ENCODE results near the gene PELI2.

The PELI2 gene

DNA sequence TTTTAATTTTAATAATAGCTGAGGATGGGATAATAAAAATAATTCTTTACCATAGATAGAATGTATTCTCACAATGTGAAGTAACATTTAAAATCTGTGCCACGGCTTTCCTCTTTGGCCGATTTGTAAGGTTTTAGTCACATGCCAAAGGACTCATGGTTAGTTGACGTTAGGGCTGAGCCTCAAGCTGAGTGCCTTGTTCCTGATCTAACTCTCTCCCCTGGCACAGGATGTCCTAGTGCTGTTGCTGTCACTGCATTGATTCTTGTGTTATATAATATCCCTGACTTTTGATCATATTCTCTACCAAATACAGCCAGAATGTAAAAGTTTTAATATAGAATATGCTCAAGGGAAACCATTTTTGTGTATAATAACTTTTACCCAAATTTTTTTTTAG, 144.3 kb downstream of the PELI2 start:
- no peak for DNase-seq

DNA sequence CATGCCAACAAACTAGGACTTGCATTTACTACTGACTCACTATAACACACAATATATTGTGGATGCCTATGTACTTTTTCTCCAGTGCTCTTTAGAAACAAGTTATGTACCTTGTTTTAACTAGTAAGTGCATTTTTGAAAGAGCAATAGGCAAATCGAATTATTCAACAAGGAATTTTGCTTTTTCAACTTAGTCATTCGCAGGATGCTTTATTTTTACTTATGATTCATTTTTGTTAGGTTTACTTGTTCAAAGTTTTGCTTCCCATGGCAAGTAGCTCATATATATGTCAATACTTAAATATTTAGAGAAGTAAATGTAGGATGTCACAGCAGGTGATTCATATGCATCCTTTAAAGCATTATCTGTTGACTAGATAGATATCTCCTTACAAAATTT, 149.8 kb downstream of the PELI2 start:
- no peak for DNase-seq

DNA sequence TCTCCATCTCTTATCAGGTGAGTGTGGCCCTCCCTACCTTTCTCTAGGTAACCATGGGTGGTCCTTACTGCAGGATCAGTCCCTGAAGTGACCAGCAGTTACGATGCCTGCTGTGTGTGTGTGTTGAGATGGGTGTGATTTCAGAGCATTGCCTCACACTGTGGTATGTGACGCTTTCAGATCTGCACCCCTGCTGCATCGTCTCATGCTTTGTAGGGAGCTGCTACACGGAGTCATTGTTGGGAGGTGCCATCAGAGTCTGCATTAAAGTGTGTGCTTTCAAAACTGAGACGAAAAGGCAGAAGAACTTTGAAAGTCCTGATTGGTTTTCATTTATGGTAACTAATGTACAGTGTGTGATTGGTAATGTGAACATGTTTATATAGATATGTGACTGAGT, 150.5 kb downstream of the PELI2 start:
- no peak for DNase-seq

DNA sequence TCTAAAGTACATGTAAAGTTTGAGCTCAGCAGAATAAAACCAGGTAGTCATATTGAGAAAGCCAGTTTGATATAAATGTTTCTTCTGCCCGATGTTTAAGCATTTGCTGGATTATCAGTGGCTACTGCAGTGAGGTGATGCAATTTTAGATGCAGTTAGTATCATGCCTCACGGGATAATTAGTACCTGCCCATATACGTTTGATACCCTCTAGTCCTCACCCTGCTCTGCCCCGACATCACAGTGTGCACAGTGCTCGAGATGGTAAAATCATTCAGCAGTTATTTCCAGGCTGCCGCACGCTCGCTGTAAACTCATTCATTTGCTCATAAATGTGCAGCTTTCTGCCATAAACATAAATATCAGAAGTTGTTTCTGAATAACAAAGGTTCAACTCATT, 152.7 kb downstream of the PELI2 start:
- DNase-seq, result no peak

DNA sequence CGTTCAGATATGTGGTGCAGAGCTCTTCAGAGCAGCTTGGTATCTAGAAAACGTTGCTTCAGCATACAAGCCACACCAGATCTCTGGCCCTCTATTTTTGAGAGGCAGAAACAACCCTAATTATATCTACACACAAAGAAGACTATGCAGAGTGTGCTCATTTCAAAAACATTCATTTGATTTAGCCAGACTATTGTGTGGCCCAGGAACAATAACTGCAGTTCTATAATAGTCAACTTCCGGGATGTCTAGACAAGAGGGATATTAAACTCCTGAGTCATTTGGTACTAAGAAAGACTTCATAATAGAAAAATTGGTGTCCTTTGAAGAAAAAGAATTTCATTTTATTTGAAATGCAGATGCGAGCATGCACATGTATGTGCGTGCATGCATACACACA, 153.8 kb downstream of the PELI2 start:
- DNase-seq, result no peak

DNA sequence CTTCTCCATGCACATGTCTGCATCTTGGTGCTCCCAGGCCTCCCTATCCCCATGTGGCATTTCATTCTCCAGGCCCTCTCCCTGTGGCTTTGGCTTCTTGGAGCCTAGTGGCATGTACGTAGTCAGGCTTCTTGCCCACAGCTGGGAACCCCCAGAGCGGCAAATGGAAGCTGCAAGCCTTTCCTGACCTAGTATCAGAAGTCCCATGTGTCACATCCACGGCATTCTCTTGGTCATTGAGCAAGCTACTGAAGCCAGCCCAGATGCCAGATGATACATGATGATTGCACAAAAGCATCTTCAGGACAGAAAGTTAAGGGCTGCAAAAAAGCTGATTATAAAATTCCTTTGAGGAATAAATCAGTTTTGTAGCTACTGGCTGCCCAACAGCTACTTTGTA, 154.9 kb downstream of the PELI2 start:
- DNase-seq, result no peak

DNA sequence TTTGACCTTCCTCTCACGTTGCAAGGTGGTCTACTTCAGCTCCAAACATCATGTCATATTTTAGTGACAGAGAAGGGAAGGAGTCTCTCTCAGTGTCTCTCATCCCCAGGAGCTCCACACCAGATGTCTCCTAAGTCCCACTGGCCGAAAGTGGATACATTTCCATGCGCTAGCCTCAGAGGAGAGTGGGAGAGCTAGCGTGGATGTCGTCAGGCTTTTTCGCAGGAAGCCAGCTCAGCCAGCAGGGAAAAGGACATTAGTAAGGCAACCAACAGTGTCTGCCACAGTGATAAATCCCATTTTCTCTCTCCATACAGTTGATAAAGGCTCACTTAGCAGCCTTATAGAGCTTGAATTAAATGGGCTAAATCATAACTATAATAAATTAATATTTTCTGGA, 155.7 kb downstream of the PELI2 start:
- no peak for DNase-seq

DNA sequence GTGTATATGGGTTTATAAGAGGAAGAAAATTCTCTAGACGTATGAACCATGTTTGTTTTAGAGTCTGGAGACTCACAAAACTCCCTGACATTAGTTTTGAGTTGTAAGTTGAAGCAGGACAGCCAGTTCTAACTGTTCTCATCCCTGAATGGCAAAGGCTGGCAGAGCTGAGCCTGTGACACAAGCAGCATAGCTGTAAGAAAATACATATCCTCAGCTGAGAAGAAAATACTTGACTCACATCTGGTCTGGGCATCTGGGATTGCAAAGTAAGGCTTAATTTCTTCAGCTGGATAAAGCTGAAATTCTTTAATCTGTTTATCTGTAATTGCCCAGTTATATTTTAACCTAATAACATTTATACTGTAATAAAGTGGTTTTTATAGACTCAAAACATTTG, 156.3 kb downstream of the PELI2 start:
- DNase-seq, result no peak

DNA sequence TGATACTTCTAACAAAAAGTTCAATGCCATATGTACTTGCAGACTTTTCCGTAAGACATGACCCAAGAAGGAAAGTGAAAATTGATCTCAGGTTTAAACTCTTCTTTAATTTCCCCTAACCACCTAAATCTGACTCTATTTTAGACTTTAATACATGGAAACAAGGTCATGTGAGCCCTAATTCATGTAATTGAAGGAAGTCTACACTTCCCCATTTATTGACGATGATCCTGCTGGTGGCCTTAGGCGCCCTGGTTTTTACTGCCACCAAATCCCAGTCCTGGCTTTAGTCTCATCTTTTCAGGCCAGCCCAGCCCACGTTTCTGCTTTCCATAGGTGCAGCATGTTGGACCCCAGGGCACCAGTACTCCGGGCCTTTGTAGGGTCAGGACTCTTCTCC, 157.9 kb downstream of the PELI2 start:
- peak; percentile 11 to 50 (median 25) for DNase-seq

DNA sequence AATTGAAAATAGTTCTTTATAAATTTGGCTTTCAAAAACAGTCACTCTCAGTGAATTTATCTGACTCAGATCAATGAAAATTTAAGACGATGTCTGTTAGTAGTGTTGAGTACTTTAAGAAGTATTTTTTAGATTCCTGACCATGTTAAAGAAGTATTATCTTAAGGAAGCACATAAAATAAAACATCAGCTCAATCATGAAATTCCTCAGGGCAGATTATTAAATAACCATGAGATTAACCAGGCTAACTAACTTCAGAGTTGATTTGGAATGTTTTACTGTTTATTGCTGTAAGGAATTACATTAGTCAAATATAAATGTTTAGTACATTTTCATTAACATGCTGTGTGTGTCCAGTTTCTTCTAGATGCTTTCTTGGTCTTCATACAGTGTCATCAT, 160.2 kb downstream of the PELI2 start:
- no peak for DNase-seq

DNA sequence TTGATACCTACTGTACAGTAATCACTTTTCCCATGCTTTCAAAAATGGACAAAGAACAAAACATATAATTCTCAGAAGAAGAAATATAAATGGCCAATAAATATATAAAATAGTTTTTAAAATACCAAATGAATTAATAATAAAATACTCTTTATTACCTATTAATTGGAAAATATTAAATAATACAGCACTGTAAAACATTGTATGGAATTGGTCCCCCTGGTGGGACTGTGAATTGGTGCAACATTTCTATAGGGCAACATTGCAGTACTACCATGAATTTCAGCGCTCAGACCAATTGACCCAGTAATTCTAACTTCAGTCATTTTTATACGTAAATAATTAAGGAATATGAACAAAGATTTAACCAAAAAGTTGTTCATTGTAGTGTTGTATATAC, 162.6 kb downstream of the PELI2 start:
- no peak for DNase-seq

DNA sequence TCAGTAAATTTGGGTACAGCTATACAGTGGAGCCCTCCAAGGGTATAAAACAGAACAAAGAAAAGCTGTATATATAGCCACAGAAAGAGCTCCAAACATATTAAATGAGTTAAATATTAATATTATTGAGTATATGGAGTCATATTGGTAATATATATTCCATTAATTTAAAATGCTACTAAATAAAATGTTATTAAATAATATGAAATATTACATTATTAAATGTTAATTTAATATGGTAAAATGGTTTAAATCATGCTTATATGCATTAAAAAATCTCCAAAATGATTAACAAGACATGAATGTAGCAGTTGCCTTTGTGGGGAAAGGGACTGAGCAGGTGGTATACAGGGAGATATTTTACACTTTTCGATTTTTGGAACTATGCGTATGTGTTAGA, 164.0 kb downstream of the PELI2 start:
- DNase-seq, result no peak

DNA sequence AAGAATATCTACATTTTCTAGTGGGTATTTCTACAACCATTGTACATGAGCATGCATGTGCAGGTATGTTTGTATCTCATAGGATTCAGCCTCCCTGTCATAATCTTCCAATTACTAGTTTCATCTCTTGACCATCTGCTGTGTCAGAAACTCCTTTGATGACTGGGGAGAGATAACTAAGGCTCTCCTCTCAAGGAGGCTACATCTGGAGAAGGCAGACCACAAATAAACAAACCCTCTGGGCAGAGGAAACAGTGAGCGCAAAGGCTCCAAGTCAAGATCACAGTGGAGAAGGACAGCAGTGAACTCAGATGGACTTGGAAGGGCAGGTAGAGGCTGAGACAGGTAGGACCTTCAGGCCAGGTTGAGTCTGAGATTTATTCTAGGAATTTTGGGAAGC, 166.4 kb downstream of the PELI2 start:
- no peak for DNase-seq

DNA sequence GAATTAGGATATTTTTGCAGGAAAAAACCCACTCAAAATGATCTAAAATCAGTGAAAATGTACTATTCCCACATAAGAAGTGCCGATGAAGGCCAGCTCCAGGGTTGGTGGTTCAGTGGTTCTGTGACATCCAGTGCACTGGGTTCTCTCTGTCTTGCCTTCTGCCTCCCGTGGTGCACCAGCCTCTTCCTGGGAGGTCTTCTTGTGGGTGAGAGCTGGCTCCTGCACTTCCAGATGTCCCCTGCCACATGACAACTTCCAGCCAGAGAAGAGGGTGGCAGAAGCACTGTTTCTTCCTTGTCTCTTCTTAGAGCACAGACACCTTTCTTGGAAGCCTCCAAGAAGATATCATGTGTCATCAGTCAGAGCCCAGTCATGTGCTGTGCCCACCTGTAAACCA, 170.9 kb downstream of the PELI2 start:
- no peak for DNase-seq

DNA sequence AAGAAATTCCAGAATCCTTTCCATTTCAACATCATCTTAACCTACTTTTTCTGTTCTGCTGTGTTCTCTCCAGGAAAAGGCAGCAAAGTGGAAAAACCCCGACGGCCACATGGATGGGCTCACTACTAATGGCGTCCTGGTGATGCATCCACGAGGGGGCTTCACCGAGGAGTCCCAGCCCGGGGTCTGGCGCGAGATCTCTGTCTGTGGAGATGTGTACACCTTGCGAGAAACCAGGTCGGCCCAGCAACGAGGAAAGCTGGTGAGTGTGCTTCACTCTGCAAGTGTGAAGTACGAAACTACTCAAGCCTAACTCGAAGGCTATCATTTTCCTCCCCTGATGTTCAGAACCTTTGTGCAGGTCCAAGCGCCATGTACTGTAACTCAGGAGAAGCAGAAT, 172.0 kb downstream of the PELI2 start:
- DNase-seq, result no peak

DNA sequence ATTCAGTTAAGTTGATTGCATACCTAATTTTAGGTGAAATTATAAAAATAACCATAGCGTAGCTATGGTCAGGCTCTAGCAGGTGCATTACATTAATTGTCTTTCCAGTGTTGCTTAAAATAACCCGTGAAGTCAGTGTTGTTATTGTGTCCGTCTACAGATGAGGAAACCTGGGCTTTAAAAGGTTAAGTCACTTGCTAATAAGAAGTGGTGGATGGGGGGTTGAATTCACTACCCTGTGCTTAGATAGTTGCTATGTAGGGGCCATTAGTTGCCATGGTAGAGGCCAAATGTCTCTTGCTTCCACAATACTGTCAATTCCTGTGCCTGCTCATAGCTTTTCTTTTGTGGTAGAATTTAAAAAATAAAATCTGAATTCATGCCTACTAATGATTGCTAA, 174.8 kb downstream of the PELI2 start:
- no peak for DNase-seq

DNA sequence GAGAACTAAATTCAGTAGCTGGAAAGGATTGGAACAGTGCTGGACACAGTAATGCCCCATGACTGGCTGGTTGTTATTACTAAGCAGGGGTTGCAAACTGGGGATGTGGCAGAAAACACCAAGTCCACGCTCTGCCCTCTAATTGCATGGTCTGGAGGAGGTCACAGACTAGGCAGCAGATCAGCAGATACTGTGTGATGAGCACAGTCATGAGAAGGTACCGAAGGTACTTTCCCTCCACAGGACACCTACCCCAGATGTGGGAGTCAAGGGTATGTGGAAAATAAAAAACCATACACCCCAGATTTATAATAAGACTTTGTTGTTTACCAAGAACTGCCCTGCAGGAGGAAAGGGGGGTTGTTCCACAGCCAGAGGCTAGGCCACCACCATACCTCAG, 175.3 kb downstream of the PELI2 start:
- DNase-seq, result no peak

DNA sequence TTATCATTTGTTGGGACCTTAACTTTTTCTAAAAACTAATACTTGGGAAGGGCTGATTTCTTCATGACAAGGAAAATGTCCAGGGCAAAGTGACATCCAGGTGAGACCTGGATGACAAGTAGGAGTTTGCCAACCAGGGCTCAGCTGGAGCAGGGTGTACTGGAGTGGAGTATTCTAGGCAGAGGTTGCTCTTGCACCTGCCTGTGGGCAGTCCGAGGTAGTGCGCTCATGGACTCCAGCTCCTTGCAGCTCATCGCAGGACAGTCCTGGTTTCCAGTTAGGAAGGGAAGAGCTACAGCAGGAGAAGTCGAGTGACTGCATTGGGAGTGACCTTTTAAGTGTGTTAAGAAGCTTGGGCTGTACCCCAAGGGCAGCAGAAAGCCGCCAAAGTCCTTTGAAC, 175.9 kb downstream of the PELI2 start:
- peak in 1 of 3 donors; percentile 26 for DNase-seq

DNA sequence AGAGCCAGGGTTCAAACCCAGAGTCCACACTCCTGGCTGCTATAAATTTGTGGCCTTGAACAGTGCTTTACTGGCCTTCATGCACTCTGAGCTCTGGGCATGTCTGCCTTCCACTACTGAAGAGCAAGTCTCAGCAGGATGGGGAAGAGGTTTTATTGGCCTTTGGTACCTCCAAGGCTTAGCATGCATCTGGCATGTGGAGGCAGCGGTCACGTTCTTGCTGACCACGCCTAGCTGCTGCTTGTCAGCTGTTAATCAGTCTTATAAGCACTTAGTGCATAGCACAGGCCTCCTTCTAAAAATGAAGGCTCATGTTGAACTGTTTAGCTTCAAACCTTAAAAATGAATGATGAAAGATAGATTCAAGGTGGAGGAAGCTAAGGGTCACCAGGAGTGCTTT, 177.5 kb downstream of the PELI2 start:
- no peak for DNase-seq

DNA sequence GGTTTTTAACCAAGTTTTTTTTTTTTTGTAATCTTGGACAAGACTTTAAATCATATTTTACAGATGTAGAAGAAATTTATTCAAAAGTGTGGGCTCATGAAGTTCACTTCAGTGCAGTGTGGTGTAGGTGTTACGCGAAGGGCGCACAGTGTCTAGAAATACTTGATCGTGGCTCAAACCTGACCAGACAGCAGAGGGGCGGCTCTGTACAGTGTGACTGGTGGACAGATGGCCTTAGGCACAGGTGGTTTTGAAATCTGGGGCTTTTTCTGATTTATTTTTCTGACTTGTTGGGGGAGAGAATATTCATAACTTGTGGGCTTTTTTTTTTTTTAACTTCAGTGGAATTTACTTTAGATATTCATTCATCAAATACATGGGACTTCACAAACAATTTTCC, 179.2 kb downstream of the PELI2 start:
- DNase-seq, result no peak

DNA sequence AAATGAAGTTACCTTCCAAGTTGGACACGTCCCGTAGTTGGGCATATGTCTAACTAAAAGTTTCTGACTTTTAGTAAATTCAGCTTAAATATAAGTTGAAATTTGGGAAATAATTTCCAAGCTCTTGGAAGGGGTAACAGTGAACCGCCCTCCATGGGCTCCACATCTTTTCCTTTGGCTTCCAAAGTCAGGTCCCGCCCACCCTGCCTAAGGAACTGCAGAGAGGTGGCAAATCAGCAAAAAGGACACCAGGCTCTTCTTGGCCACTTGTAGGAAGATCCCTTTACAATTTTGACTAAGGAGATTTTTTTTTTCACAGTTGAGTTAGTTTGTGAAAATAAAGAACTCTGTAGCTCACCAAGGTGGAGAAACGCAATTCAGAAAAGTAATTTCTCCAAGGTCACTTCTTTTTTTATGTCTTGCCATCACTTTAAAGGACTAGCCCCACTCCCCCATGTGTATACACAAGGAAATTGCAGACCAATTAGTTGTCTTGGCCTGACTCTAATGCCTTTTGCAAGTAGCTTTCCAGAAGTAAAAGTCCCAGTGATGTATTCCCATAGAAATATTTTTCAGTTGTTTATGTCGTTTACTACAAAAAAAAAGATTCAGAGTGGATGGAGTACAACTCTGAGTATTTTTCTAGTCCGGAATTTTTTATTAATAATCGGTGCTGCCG, 181.2 kb downstream of the PELI2 start:
- no peak for DNase-seq

DNA sequence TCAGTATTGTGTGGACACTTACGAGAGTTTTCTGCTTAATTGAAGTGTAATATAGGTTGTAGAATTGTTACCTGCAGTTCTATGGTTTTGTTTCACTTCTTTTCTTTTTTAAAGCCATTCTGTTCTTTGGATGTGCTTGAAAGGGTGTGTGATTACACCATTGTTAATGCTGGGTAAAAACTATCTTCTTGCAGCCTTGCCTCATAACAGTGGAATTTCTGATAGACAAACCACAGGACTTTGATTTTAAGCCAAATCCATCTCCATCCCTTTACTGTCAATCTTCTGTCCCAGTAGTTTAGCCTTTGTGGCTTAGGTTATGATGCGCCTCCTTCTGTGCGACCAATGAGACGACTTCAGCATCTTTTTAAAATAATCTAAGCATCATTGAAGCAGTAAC, 182.3 kb downstream of the PELI2 start:
- no peak for DNase-seq

DNA sequence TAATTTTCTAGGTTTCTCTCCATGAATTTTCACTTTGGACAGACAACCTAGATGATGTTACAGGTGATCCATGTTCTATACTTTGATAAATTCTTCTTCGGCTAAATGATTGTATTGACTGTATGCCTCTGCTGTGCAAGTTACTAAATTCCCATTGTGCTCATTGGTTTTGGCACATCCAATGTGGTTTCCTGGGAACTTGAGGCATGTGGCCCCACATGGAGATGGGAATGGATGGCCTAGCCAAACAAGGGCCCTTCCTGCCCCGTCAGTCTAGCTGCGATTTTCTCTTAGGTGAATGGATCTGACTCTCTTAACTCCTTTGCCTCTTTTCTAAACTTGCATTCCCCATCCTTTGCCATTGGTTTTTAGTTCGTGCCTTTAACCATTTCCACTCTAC, 186.2 kb downstream of the PELI2 start:
- no peak for DNase-seq

DNA sequence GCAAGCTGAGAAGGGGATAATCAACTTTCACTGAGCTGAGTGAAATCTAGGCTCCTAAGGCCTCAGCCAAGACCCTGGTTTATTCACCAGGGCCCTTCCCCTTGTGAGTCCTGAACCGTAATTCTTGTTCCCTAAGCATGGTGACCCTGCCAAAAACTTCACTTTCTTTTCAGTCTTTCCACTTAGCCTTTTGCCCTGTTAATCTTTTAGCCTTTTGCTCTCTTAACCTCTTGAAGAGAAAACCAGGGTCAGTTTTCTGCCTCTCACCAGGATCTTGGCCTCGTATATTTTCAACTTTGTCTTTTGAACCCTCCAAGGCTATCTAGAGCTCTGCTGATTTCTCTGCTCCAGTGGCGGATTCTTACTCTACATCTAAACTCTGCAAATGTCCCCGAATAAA, 191.0 kb downstream of the PELI2 start:
- no peak for DNase-seq

DNA sequence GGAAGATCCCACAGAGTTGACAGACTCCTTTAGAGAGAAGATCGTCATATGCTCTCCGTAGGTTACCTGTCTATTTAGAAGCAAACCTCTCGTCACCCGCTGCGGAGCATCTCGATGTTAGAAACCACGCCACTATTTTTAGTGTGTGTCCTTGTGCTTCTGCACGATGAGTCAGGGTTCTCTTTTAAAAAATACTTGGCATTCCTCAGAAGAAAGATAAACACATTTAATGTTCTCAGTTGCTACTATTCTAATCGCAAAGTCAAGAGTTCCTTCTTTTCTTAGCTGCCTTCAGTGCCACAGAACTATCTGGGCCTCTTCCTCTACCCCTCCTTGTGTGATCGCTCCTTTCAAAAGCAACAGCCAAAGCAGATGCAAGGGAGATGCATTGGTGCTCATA, 192.4 kb downstream of the PELI2 start:
- DNase-seq, result no peak

DNA sequence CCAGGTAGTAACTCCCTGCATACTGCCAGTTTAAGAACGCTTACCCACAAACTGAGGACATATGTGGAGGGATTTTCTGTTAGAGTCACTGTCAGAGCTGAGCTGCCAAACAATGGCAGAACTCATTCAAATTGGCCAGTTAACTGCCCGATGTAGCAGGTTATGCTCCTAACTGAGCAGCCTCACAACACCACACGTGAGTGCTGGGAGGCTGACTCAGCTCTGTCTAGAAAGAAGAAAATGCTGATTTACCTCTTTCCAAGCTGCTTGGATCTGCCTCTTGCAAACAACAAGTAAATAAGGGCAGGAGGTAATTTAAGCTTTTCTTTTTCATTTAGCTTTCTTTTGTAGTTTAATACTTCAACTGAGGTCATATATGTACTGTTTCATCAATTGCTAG, 195.6 kb downstream of the PELI2 start:
- no peak for DNase-seq
